Measurements from ENCODE around the gene ZNF846. TPM values are rescaled to one million over a fixed set of nuclear protein-coding genes. Genes with fewer than 3 reads are reported as not detected.

The ZNF846 gene
- total RNA-seq (2021; ENCODE audit: unreplicated experiment) (10.2 TPM), Bru-seq, nascent RNA (percentile 55 among the genes with signal in this experiment), BruChase-seq, experiment 1, labeled RNA remaining after a 2-hour chase (percentile 71 among the genes with signal in this experiment), BruChase-seq, experiment 2, labeled RNA remaining after a 6-hour chase (percentile 69 among the genes with signal in this experiment)
- polyA plus RNA-seq (2012; ENCODE audit: insufficient read length) = 8.8 TPM
- long read RNA-seq, partial matches to known transcripts = 2 of 8 reads
- long read RNA-seq, other reads (novel, unspliced or antisense) = 5 of 8 reads

DNA sequence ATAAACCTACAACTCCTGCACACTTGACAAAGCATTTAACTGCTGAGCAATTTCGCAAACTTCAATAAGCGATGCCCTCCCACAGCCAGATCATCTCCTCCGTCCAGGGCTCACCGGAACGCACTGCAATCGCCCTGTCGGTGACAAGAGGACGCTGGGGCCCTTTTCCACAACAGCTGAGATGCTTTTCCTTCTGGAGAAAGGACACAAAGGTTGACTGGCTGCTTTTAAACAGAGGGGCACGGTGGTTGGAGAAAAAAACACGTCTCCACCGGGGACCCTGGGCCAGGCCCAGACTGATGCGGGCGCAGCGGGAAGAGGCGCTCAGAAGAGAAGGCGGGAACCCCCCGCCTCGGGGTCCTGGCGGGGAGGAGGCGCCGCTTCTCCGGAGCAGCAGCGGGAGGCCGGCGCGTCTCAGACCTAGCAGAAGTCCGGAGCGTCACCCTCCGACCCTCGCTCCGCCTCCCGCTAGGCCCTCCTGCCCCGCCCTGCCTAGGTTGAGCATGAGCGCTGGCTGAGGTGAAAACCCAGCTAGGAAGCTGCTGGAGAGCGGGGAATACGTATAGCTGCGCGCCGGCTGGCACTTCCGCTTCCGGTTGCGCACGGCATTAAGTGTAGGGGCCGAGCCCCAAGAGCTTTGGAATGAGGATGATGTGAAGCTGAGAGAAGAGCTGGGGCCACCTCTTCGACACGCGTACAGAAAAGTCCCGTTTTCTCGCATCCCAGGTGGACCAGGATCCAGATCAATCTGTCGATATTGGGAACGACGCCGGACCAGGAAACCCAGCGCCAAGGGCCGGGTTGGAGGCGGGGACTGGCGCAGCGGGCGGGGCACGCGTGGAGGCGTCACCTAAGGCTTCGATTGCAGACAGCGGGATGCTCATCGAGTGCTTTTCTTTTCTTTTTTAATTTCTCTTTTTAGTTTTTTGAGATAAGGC is at the start of gene ZNF846:
ZNF846 (minus strand) TSS at position 564 of the 938 bp plus-strand sequence. CDS start 3,788 bp downstream, outside the sequence.
- Histone ChIP-seq H3K9me3 (ENCODE audit: control insufficient read depth, insufficient read depth, low read depth, low read length) (no peaks in the 10 kb centered on the region), H3K27me3 (ENCODE audit: control insufficient read depth, insufficient read depth, low read length) (no peaks in the 10 kb centered on the region), H3K4me3 (ENCODE audit: low read depth in 2 of 2, low read length in 2 of 2) (peak within 1 kb of the TSS; percentile 80 to 89), H3K4me1 (ENCODE audit: control insufficient read depth, insufficient read depth, low read length) (no peaks in the 10 kb centered on the region; the same call in 1 of the 2 replicates), H3K27ac (ENCODE audit: low read length) (peak within 1 kb of the TSS; percentile 93), H3K36me3 (ENCODE audit: control insufficient read depth, insufficient read depth, low read length) (no peaks in the 10 kb centered on the region)
- TF ChIP-seq POLR2AphosphoS5 (IDR thresholded peaks at IDR 0.05; ENCODE audit: low read depth, low read length) (peak; percentile 72), TCF7L2 (IDR thresholded peaks at IDR 0.05; ENCODE audit: low read depth, low read length) (peak; percentile 49; the same call in 1 of the 2 replicates)
- TF ChIP-seq, protein P1, sequence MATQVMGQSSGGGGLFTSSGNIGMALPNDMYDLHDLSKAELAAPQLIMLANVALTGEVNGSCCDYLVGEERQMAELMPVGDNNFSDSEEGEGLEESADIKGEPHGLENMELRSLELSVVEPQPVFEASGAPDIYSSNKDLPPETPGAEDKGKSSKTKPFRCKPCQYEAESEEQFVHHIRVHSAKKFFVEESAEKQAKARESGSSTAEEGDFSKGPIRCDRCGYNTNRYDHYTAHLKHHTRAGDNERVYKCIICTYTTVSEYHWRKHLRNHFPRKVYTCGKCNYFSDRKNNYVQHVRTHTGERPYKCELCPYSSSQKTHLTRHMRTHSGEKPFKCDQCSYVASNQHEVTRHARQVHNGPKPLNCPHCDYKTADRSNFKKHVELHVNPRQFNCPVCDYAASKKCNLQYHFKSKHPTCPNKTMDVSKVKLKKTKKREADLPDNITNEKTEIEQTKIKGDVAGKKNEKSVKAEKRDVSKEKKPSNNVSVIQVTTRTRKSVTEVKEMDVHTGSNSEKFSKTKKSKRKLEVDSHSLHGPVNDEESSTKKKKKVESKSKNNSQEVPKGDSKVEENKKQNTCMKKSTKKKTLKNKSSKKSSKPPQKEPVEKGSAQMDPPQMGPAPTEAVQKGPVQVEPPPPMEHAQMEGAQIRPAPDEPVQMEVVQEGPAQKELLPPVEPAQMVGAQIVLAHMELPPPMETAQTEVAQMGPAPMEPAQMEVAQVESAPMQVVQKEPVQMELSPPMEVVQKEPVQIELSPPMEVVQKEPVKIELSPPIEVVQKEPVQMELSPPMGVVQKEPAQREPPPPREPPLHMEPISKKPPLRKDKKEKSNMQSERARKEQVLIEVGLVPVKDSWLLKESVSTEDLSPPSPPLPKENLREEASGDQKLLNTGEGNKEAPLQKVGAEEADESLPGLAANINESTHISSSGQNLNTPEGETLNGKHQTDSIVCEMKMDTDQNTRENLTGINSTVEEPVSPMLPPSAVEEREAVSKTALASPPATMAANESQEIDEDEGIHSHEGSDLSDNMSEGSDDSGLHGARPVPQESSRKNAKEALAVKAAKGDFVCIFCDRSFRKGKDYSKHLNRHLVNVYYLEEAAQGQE (IDR thresholded peaks at IDR 0.05; ENCODE audit: insufficient read depth in 1 of 2, low read depth in 2 of 2, low read length in 1 of 2) = no peak
- intact Hi-C loops (cut with micrococcal nuclease; ENCODE audit: unreplicated experiment) (no loop called here), in situ Hi-C loops (cut with HindIII; ENCODE audit: low pct_unique_long_range_greater_than_20kb, low sequenced_read_pairs) (no loop called here)
- POLR2A ChIA-PET = interaction anchor here (0.5 to 0.7 kb wide), 3 partner anchors 20 to 948 kb away, joined by 3 to 9 read pairs (median 7); no protein-coding TSS in a partner anchor
- DNase-seq (ENCODE audit: low read depth, low spot score) = peak; percentile 79
- BruUV-seq (replicated peaks) = no TSS peak
- ATAC-seq = peak; percentile 100
- CTCF ChIA-PET = interaction anchor here (0.7 kb wide), 1 partner anchor 98 kb away, joined by 5 read pairs; no protein-coding TSS in a partner anchor

DNA sequence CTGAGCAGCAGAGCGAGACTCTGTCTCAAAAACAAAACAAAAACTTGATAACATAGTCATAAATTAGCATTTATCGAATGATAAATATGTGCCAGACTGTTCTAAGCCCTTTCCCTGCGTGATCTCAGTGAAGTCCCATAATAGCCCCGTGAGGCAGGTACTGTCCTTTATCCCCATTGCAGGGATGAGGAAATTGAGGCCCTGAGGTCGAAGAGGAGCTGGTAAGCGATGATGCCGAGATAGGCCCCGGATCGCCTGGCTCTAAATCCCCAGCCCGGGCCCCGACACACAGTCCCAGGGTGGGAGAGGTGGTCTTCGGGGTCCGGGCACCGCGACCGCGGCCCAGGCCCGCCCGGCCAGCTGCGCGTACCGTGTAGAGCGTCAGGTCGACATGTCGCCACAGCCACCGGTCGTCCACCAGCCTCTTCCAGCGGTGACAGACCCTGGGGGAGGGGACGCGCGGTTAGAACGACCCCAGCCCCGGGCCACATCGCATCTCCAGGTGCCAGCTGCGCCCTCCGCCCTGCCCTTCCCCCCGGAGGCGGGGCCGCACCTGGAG is 49.7 kb upstream of the ZNF846 start:
- no peak for TF ChIP-seq TCF7L2 (IDR thresholded peaks at IDR 0.05; ENCODE audit: low read depth, low read length)
- TF ChIP-seq, protein P1 (IDR thresholded peaks at IDR 0.05; ENCODE audit: insufficient read depth in 1 of 2, low read depth in 2 of 2, low read length in 1 of 2) = no peak
- no peak for TF ChIP-seq SIN3A (IDR thresholded peaks at IDR 0.05; ENCODE audit: borderline replicate concordance, insufficient read depth, low read depth, low read length)
- no peak for TF ChIP-seq POLR2AphosphoS5 (IDR thresholded peaks at IDR 0.05; ENCODE audit: low read depth, low read length)
- TF ChIP-seq, protein P2, sequence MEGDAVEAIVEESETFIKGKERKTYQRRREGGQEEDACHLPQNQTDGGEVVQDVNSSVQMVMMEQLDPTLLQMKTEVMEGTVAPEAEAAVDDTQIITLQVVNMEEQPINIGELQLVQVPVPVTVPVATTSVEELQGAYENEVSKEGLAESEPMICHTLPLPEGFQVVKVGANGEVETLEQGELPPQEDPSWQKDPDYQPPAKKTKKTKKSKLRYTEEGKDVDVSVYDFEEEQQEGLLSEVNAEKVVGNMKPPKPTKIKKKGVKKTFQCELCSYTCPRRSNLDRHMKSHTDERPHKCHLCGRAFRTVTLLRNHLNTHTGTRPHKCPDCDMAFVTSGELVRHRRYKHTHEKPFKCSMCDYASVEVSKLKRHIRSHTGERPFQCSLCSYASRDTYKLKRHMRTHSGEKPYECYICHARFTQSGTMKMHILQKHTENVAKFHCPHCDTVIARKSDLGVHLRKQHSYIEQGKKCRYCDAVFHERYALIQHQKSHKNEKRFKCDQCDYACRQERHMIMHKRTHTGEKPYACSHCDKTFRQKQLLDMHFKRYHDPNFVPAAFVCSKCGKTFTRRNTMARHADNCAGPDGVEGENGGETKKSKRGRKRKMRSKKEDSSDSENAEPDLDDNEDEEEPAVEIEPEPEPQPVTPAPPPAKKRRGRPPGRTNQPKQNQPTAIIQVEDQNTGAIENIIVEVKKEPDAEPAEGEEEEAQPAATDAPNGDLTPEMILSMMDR (IDR thresholded peaks at IDR 0.05) = no peak
- Histone ChIP-seq H3K9me3 (ENCODE audit: control insufficient read depth, insufficient read depth, low read depth, low read length) (no peaks in the 10 kb centered on the region), H3K4me1 (ENCODE audit: control insufficient read depth, insufficient read depth, low read length) (no peaks in the 10 kb centered on the region), H3K27me3 (ENCODE audit: control insufficient read depth, insufficient read depth, low read length) (no peaks in the 10 kb centered on the region), H3K27ac (ENCODE audit: low read length) (peak overlapping the region; percentile 86), H3K4me3 (ENCODE audit: low read depth in 2 of 2, low read length in 2 of 2) (peak overlapping the region; percentile 91 to 92), H3K36me3 (ENCODE audit: control insufficient read depth, insufficient read depth, low read length) (no peaks in the 10 kb centered on the region)
- peak; percentile 1; the same call in 1 of the 2 replicates for ATAC-seq
- POLR2A ChIA-PET = no interaction called here
- DNase-seq (ENCODE audit: low read depth, low spot score) = no peak
- intact Hi-C loops (cut with micrococcal nuclease; ENCODE audit: unreplicated experiment) (no loop called here), in situ Hi-C loops (cut with HindIII; ENCODE audit: low pct_unique_long_range_greater_than_20kb, low sequenced_read_pairs) (no loop called here)
- BruUV-seq (replicated peaks) = no TSS peak
- CTCF ChIA-PET = interaction anchor here (0.7 kb wide), 1 partner anchor 611 kb away, joined by 12 read pairs; no protein-coding TSS in a partner anchor

Measured in Panc1 (cell line).